Muscle of leg (tissue), 11 donors: ENCODE measurements around the gene KCNMA1. TPM values are rescaled to one million over a fixed set of nuclear protein-coding genes. Genes with fewer than 3 reads are reported as not detected.

Experiments used
- DNase-seq: peaks from one replicate; pipeline ENCODE4 v3.0.0; 2013
- H3K27ac ChIP-seq: one replicate; pipeline ENCODE4 v1.5.1; 2013; ENCODE audit warnings: mild to moderate bottlenecking, low read length, control low read depth
- H3K27me3 ChIP-seq: one replicate; pipeline ENCODE4 v1.6.1; 2013; ENCODE audit warnings: low read length; ENCODE audit not compliant: control insufficient read depth, insufficient read depth
- H3K36me3 ChIP-seq: one replicate; pipeline ENCODE4 v1.6.1; 2013; ENCODE audit warnings: low read length; ENCODE audit not compliant: control insufficient read depth, insufficient read depth
- H3K4me1 ChIP-seq: one replicate; pipeline ENCODE4 v1.6.1; 2013; ENCODE audit warnings: low read length; ENCODE audit not compliant: control insufficient read depth, insufficient read depth
- H3K4me3 ChIP-seq: one replicate; pipeline ENCODE4 v1.5.1; 2013; ENCODE audit warnings: low read length, control low read depth
- H3K9me3 ChIP-seq: replicated peaks from 2 replicates; pipeline ENCODE4 v1.6.1; 2013; ENCODE audit warnings: low read depth, low read length; ENCODE audit not compliant: control insufficient read depth
- WGBS: methylation state at CpG from one replicate; pipeline ENCODE4 v1.1.5; 2013; ENCODE audit warnings: missing lambda C conversion rate; ENCODE audit not compliant: insufficient coverage; 5-methylcytosine and 5-hydroxymethylcytosine counted together
- polyA plus RNA-seq, 8 donors: library from polyadenylated mRNA; unstranded; fragments of 120-200 nt; gene quantifications; one replicate each; pipeline versions ENCODE4 v1.2.1 to v1.2.3, GENCODE V29; 2013; ENCODE audit warnings: inconsistent platforms in 1 of 8, low replicate concordance in 1 of 8; ENCODE audit not compliant: insufficient read length in 8 of 8, insufficient read depth in 1 of 8
- total RNA-seq: library from RNA; stranded (reverse); fragments of 120-200 nt; gene quantifications from one replicate; pipeline ENCODE4 v1.2.4, GENCODE V29; 2013

The KCNMA1 gene
- total and polyA plus RNA-seq, 9 donors = 12.7 to 23.3 (median 18.2) TPM

DNA sequence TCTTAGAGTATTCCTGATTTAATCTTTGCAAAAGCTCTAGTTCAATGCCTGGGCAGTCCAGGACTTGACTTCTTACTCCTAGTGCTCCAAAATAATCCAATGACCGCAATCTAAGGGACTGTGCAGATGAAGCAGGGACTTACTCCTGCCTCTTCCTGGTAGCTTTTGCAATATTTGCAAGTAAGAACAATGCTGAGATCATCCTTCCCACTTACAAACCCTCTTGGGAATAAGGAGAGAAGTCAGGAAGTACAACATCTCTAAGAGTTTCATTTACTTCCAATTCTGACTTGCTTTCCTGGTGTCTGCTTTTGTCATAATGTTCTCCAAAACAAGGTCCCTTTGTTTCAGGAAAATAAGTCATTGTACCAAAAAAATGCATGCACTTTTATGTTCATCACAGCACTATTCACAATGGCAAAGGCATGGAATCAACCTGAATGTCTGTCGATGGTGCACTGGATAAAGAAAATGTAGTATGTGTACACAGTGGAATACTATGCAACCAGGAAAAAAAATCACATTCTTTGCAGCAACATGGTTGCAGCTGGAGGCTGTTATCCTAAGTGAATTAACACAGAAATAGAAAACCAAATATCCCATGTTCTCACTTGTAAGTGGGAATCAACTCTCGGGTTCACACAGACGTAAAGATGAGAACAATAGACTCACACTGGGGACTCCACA is 7.1 kb upstream of the KCNMA1 start:
- no CpG with 5 or more reads among the region's 4 CpGs for WGBS
- Histone ChIP-seq H3K27me3 (peaks cover 30% of the 10 kb centered on the region), H3K27ac (no peak overlapping the region)

DNA sequence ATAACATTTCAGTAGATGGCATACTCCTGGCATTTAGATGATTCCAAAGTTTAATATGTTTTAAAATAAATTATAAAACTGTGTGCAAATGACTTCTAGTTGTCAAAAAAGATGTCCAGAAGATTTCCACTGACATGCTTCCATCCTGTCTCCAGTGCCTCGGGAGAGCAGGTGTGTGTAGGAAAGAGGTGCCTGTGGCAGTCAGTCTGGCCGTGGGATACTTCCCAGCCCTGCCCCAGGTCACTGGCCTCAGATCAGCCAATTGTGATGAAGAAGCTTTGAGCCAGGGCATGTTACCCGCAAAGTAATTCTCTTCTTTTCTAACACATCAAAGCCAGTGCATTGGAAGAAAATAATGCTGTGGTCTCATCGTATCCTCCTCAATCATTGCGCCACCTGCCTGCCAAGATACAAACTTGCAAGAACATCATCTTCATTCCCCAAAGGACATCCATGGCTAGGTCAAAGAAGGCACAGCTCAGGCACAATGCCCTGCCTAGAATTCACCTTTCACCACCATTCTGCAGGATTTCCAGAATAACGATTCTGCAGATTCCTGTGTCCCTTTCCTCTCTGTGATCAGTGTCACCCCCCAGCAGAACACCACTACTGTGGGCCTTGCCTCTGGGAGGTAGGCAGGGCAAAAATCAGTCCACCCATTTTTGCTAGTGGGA is 6.3 kb upstream of the KCNMA1 start:
- Histone ChIP-seq H3K4me3 (no peak overlapping the region), H3K27me3 (peaks cover 37% of the 10 kb centered on the region), H3K36me3 (no peaks in the 10 kb centered on the region), H3K4me1 (no peaks in the 10 kb centered on the region), H3K9me3 (peaks cover 2% of the 10 kb centered on the region), H3K27ac (no peak overlapping the region)
- DNase-seq = peak; percentile 43
- 30% methylated on average over 2 of the region's 6 CpGs for WGBS

More for the DNA sequence above, 7.1 kb upstream of the KCNMA1 start:
- H3K4me1 ChIP-seq = no peaks in the 10 kb centered on the region
- peaks cover 2% of the 10 kb centered on the region for H3K9me3 ChIP-seq
- no peak overlapping the region for H3K4me3 ChIP-seq
- DNase-seq = no peak
- H3K36me3 ChIP-seq = no peaks in the 10 kb centered on the region

DNA sequence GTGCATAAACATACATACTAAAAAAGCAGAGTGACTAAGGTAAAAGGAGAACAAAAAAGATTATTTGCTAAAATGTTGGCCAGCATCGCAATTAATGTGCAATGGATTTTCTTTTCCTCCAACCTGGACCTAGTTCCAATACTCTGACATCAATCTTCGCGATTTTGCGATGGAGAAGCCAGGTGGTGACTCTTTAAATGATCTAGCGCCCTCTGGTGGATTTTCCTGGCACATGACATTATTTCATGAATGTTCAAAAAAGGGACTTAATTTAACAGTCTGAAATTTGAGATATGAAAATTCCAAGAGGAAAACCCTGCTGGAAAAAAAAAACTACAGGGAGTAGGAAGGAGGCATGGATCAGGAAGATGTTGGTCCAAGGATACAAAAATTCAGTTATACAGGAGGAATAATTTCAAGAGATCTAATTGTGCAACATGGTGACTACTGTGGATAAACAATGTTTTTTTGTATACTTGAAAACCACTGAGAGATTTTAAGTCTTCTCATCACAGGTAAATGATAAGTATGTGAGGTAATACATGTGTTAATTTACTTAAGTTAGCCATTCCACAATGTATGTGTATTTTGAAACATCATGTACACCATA is 4.3 kb upstream of the KCNMA1 start:
- Histone ChIP-seq H3K36me3 (no peaks in the 10 kb centered on the region), H3K4me3 (no peak overlapping the region), H3K4me1 (peaks cover 8% of the 10 kb centered on the region), H3K27ac (no peak overlapping the region), H3K9me3 (peaks cover 2% of the 10 kb centered on the region), H3K27me3 (peaks cover 40% of the 10 kb centered on the region)
- 0% methylated on average over 3 of the region's 5 CpGs for WGBS
- DNase-seq = peak; percentile 93

DNA sequence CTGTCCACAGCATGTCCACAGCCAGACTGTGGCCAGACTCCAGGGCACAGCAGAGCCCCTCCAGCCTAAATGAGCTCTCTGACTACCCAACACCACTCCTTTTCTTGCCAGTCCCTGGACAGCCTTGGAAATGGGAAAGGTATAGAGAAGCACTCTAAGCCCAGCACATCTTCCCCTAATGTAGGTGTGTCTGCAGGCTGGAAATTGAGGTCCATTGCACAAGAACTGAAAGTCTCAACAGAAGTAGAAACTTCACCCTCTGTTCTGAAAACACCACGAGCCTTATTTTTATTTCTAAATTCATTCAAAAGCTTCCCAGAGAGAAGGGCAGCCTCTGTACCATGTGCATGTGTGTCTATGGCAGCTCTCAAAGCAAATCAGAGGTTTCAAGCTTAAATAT is 3.7 kb upstream of the KCNMA1 start:
- Histone ChIP-seq H3K27me3 (peaks cover 45% of the 10 kb centered on the region), H3K4me3 (no peak overlapping the region), H3K36me3 (no peaks in the 10 kb centered on the region), H3K27ac (no peak overlapping the region), H3K4me1 (peaks cover 14% of the 10 kb centered on the region), H3K9me3 (peaks cover 2% of the 10 kb centered on the region)
- WGBS = no CpG with 5 or more reads among the region's 1 CpG
- no peak for DNase-seq

DNA sequence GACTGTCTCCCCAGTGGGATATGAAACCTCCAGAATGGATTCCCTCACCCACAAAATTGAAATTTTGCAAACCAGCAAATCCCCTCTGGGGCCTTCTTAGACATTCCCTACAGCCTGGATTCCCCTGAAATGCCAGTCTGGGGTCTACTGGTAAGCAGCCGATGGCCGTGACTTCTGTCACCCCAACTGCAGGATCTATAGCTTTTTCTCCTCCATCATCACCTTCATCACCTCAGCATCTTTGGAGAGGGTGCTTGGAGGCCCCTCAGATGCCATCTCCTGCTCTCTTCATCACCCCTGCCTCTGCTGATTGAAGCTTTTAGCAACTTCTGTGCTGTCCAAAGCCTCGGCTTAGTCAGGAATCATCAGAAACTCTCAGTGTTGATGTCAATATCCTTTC is 2.6 kb upstream of the KCNMA1 start:
- H3K9me3 ChIP-seq = peaks cover 2% of the 10 kb centered on the region
- 78% methylated on average over 1 of the region's 3 CpGs for WGBS
- no peaks in the 10 kb centered on the region for H3K36me3 ChIP-seq
- H3K27me3 ChIP-seq = peaks cover 56% of the 10 kb centered on the region
- no peak for DNase-seq
- peaks cover 20% of the 10 kb centered on the region for H3K4me1 ChIP-seq
- no peak overlapping the region for H3K27ac ChIP-seq
- no peak overlapping the region for H3K4me3 ChIP-seq

DNA sequence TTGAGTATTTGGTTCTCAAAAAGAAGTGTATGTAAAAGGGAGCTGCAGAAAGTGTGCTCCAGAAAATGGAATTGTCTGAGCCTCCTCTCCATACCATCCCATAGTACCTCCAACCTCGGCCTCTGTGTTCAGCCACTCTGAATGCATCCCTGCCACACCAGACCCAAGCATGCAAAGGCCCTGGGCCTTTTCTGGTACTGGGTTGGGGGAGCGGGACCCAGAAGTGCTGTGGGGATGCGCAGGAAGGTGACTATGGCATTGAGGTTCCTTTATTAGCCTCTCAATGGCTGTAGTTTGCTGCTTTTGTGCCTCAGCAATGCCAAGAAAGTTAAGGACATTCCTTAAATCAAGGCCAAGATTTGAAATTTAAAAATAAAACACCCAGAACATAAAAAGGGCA is 2.1 kb upstream of the KCNMA1 start:
- H3K27ac ChIP-seq = no peak overlapping the region
- DNase-seq = no peak
- H3K4me3 ChIP-seq = no peak overlapping the region
- 92% methylated on average over 2 of the region's 3 CpGs for WGBS
- no peaks in the 10 kb centered on the region for H3K36me3 ChIP-seq
- H3K9me3 ChIP-seq = peaks cover 2% of the 10 kb centered on the region
- H3K4me1 ChIP-seq = peaks cover 20% of the 10 kb centered on the region
- peaks cover 56% of the 10 kb centered on the region for H3K27me3 ChIP-seq

GRCh38 chr10:77638321-77639101 is 903 bp upstream of the KCNMA1 start:
- DNase-seq = peak; percentile 82
- H3K27ac ChIP-seq = no peak overlapping the region
- 2% methylated on average over 49 of the region's 56 CpGs for WGBS
- peaks cover 52% of the 10 kb centered on the region for H3K27me3 ChIP-seq
- H3K4me1 ChIP-seq = peaks cover 20% of the 10 kb centered on the region
- H3K9me3 ChIP-seq = no peaks in the 10 kb centered on the region
- no peaks in the 10 kb centered on the region for H3K36me3 ChIP-seq
- peak overlapping the region; percentile 44 for H3K4me3 ChIP-seq

DNA sequence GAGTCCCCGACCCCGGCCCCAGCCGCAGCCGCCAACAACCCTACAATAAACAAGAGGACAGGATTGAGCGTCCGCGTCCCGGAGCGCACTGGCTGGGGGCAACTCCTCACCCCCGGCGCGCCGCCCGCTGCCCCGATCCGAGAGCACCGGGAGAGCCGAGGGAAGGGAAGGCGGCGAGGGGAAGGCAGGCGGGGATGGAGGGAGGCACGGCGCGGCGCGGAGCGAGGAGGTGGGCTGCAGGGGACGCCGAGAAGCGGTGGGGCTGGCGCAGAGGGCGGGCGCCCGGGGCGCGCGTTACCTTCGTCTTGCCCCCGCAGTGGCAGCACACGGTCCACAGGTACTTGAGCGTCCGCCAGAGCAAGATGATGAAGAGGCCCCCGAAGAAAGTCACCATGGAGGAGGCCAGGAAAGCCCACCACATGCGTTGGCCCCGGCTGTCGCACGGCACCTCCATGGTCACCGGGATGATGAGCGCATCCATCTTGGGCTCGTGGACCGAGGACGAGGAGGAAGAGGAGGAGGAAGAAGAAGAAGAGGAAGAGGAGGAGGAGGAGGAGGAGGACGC is 559 bp downstream of the KCNMA1 start:
- Histone ChIP-seq H3K9me3 (no peaks in the 10 kb centered on the region), H3K27ac (no peak overlapping the region), H3K4me1 (peaks cover 20% of the 10 kb centered on the region), H3K27me3 (peaks cover 58% of the 10 kb centered on the region), H3K4me3 (peak overlapping the region; percentile 56), H3K36me3 (no peaks in the 10 kb centered on the region)
- DNase-seq = peak; percentile 21
- WGBS = under 1% methylated on average over 44 of the region's 53 CpGs

DNA sequence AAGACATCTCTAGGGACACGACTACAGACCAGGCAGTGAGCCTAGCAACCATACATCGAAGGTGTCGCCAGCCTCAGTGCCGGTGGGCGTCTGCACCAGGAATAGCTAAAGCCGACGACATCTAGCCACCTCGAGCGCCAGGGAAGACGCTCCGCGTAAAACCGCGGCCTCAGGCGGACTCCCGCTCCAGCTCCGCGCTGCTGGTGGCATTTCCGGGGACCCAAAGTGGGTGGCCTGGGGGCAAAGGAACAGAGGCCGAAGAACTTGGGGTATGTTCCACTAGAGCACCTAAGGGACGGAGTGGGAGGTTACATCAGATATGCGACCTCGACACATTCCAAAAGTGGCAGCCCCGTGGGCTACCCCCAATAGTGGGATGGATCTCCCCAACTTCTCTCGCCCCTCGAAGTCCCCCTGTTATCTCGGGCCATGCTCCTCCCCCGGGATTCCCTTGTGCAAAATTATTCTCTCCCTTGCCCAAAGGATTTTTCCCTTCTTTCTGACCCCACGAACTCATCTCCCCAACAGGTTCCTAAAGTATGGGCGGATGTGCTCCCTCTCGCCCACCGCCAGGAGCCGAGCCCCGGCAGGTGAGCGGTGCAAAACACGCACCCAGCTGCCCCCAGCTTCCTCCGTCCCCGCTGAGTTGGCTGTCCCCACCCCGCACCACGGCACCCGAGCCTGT is 1.2 kb downstream of the KCNMA1 start:
- Histone ChIP-seq H3K36me3 (no peaks in the 10 kb centered on the region), H3K4me1 (peaks cover 20% of the 10 kb centered on the region), H3K4me3 (peak overlapping the region; percentile 56), H3K9me3 (no peaks in the 10 kb centered on the region), H3K27ac (no peak overlapping the region), H3K27me3 (peaks cover 60% of the 10 kb centered on the region)
- WGBS = 4% methylated on average over 40 of the region's 41 CpGs
- no peak for DNase-seq
